GM12801 (cell line): ENCODE data around the gene KDM6A.

Experiments used
- TF ChIP-seq, protein P1 (sequence below): IDR thresholded peaks from one replicate; pipeline ENCODE4 v1.5.1; 2011; ENCODE audit warnings: control low read depth; ENCODE audit not compliant: insufficient read length; ENCODE audit errors: extremely low read depth

KDM6A gene

DNA sequence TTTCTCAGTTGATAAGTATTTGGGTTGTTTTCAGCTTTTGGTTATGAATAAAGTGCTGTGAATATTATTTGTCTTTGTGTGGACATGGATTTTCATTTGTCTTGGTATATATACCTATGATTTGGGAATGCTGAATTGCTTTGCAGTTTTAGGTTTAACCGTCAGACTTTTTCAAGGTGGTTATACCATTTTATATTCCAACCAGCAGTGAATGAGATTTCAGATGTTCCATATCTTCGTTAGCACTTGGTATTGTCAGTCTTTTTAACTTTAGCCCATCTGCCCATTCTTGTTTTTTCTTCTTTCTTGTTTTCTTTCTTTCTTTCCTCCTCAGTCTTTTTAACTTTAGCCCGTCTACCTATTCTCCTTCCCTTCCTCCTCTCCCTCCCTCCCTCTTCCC lies 106.0 kb downstream of the KDM6A start:
- TF ChIP-seq, protein P1, sequence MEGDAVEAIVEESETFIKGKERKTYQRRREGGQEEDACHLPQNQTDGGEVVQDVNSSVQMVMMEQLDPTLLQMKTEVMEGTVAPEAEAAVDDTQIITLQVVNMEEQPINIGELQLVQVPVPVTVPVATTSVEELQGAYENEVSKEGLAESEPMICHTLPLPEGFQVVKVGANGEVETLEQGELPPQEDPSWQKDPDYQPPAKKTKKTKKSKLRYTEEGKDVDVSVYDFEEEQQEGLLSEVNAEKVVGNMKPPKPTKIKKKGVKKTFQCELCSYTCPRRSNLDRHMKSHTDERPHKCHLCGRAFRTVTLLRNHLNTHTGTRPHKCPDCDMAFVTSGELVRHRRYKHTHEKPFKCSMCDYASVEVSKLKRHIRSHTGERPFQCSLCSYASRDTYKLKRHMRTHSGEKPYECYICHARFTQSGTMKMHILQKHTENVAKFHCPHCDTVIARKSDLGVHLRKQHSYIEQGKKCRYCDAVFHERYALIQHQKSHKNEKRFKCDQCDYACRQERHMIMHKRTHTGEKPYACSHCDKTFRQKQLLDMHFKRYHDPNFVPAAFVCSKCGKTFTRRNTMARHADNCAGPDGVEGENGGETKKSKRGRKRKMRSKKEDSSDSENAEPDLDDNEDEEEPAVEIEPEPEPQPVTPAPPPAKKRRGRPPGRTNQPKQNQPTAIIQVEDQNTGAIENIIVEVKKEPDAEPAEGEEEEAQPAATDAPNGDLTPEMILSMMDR = no peak

DNA sequence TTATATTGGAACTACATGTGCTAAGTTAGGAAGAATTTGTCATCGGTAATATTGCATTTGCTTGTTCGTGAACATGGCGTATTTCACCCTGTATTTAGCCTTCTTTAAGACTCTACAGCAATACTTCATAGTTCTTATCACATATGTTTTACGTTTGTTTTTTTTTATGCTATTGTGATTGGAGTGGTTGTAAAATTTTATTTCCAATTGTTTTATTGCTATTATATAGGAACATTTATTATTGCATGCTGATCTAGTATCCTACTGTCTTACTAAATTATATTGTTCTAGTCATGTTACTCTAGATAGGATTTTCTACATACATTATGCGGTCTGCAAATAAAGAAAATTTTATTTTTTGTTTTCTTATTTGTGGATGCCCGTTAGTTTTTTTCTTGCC lies 107.4 kb downstream of the KDM6A start:
- TF ChIP-seq, protein P1 = no peak

- TF ChIP-seq, protein P1 = no peak
These were observed 107.9 kb downstream of the KDM6A start for GRCh38 chrX:44980883-44981282.

DNA sequence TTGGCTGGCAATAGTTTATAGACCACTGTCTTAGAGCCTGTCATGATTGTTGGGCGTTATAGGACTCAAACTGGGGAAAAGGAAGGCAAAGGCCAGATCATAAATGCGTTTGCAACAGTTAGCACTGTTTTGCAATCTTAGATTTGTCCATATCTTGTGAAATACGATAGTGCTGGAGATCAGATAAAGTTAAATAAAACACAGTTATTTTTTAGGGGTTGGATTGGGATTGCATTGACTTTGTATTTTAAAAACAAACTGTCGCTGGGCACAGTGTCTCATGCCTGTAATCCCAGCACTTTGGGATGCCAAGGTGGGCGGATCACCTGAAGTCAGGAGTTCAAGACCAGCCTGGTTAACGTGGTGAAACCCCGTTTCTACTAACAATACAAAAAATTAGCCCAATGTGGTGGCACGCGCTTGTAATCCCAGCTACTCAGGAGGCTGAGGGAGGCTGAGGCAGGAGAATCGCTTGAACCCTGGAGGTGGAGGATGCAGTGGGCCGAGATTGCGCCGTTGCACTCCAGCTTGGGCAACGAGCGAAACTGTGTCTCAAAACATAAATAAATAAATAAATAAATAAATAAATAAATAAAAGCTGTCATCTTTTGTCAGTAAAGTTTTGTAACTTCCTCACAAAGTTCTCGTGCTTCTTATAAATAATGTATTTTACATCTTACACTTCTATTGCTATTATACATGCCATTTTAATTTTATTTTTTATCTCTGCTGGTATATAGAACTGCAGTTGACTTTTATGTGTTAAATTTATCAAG lies 117.2 kb downstream of the KDM6A start:
- TF ChIP-seq, protein P1 = no peak

DNA sequence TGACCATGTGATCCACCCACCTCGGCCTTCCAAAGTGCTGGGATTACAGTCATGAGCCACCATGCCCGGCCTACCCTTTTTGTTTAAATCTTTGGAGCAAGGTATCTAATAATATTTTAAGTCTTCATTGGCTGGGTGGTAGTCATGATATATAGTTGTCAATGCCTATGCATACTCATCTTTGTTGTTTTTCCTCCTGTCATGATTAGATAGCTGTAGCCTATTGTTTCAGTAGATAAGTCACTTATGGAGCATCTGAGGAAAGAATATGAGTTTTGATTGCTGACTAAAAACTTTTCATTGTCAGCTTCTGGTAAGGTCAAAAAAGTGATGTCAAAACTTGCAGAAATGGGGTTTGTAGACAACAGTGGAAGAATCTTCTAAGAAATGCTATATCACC lies 119.8 kb downstream of the KDM6A start:
- TF ChIP-seq, protein P1 = no peak

DNA sequence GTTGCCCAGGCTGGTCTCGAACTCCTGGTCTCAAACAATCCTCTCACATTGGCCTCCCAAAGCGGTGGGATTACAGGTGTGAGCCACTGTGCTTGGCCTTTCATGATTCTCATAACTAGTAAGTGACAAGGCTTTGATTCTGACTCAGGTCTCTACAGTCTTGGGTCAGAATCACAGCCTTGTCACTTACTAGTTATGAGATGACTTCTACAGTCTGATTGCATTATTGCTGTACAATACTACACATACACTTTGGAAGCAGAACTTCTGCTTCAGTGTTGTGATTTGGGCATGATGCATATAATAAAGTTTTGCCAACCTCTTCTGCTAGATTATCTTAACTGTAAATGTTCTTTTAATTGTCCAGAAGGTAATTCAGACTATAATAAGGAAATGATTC lies 123.3 kb downstream of the KDM6A start:
- TF ChIP-seq, protein P1 = no peak

DNA sequence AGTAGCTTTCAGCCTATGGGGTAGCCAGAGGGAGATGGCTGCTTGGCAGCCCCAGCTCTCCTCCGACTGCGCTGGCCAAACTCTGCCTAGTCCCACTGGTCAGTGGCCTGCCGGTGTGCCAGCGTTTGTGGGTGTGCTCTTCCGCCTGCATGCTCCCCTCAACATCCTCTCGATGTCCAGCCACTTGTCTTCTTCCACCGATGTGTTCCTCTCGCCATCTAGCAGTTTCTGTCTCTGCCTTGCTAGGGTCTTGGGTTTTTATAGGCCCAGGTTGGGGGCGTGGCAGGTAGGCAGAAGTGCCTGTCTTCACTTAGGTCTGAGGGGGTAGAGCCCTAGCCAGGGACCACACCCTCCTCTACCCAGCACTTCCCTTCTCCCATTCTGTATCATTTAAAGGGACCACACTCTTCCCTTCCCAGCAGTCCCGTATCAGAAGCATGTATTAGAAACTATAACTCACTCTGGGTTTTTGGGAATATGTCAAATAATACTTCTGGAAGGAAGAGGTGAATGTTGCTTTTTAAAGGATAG lies 124.4 kb downstream of the KDM6A start:
- TF ChIP-seq, protein P1 = no peak
